Transverse colon (tissue), 4 donors: ENCODE data around the gene NRN1L. TPM values are rescaled to one million over a fixed set of nuclear protein-coding genes. Genes with fewer than 3 reads are reported as not detected.
A peak's percentile ranks its signal among the peaks of the same experiment; 100 is the strongest.
"Not testable (repeated sequence)": the region's sequence is repeated elsewhere in the genome, so short reads cannot be mapped to it uniquely, and the experiment has no call there.

Experiments used
- DNase-seq: peaks from one replicate; pipeline ENCODE4 v3.0.0-alpha.2; 2019
- H3K27ac ChIP-seq, 4 donors: fragments of 200-600 bp; sonication (generic); 2 replicates each; pipeline ENCODE4 v1.5.1; 2016 to 2018; ENCODE audit warnings: inconsistent platforms in 4 of 4
- H3K27me3 ChIP-seq: fragments of 200-600 bp; sonication (generic); 2 replicates; pipeline ENCODE4 v1.5.1; 2017; ENCODE audit warnings: inconsistent platforms
- H3K36me3 ChIP-seq, 4 donors: fragments of 200-600 bp; sonication (generic); 2 replicates each; pipeline ENCODE4 v1.5.1; 2017 to 2019; ENCODE audit warnings: inconsistent platforms in 4 of 4
- H3K4me1 ChIP-seq, 4 donors: fragments of 200-600 bp; sonication (generic); 2 replicates each; pipeline ENCODE4 v1.5.1; 2017 to 2020; ENCODE audit warnings: inconsistent platforms in 4 of 4
- H3K4me3 ChIP-seq, 4 donors: fragments of 200-600 bp; sonication (generic); 1 replicate in 1 of 4; 2 replicates in 3 of 4; pipeline versions ENCODE4 v1.5.1 to v1.6.1; 2017 to 2019; ENCODE audit warnings: inconsistent platforms in 4 of 4
- H3K9me3 ChIP-seq, 2 donors: fragments of 200-600 bp; sonication (generic); 2 replicates each; pipeline ENCODE4 v1.5.1; 2017 to 2019; ENCODE audit warnings: inconsistent platforms in 2 of 2
- CTCF ChIP-seq, 5 experiments: fragments of 200-600 bp in 3 of 5; fragments of 450-650 bp in 2 of 5; sonication (generic) in 3 of 5; IDR thresholded peaks; 1 replicate in 2 of 5; 2 replicates in 3 of 5; pipeline ENCODE4 v1.5.1; 2016 to 2017; ENCODE audit warnings: antibody characterized with exemption in 5 of 5, inconsistent platforms in 3 of 5, mild to moderate bottlenecking in 2 of 5, moderate library complexity in 1 of 5
- EP300 ChIP-seq: sonication (generic); formaldehyde crosslinking; IDR thresholded peaks from one replicate; pipeline ENCODE4 v1.6.1; 2017; ENCODE audit warnings: antibody characterized with exemption, low read depth
- POLR2A ChIP-seq: fragments of 450-650 bp; IDR thresholded peaks from one replicate; pipeline ENCODE4 v1.6.1; 2016; ENCODE audit warnings: antibody characterized with exemption, mild to moderate bottlenecking, moderate library complexity
- POLR2AphosphoS5 ChIP-seq, 3 donors: sonication (generic); formaldehyde crosslinking; IDR thresholded peaks; one replicate each; pipeline ENCODE4 v1.6.1; 2016; ENCODE audit warnings: antibody characterized with exemption in 3 of 3
- WGBS, 2 donors: methylation state at CpG; one replicate each; pipeline ENCODE4 v1.1.5; 2018; ENCODE audit warnings: low coverage in 1 of 2; 5-methylcytosine and 5-hydroxymethylcytosine counted together
- in situ Hi-C, 4 donors: fragments of 200-750 bp; cut with MboI; loops; one replicate each; pipeline versions ENCODE4 v1.15.0 to v1.15.1; 2017; ENCODE audit warnings: low sequenced_read_pairs in 3 of 4, low pct_ligation_motif_present in 1 of 4, low pct_unique_long_range_greater_than_20kb in 1 of 4
- intact Hi-C: fragments of 100-400 bp; cut with DNase I; formaldehyde crosslinking; loops from one replicate; pipeline ENCODE4 v1.15.1; 2023; ENCODE audit warnings: low total_unique reads
- total RNA-seq, 4 donors: library from RNA; depleted of rRNA; stranded (reverse); fragments of >200 nt; gene quantifications; one replicate each; pipeline ENCODE4 v1.1.0, GENCODE V29; 2016

NRN1L gene
- total RNA-seq, 4 donors from 2014 or later = 2.5 TPM; not detected in 3

- H3K36me3 ChIP-seq = peaks cover 0 to 5% (median 0%) of the 10 kb centered on the region in 4 donors
Observed at GRCh38 chr16:67861877-67862276, 22.8 kb upstream of the NRN1L start.

GRCh38 chr16:67862623-67863583 is 21.8 kb upstream of the NRN1L start:
- Histone ChIP-seq H3K4me3 (no peak overlapping the region), H3K27ac (peak overlapping the region; percentile 22 to 62 (median 36)), H3K27me3 (no peaks in the 10 kb centered on the region), H3K36me3 (peaks cover 0 to 15% (median 0%) of the 10 kb centered on the region in 4 donors), H3K4me1 (peaks cover 0 to 38% (median 16%) of the 10 kb centered on the region in 4 donors), H3K9me3 (no peaks in the 10 kb centered on the region)
- TF ChIP-seq POLR2AphosphoS5 (IDR thresholded peaks at IDR 0.05) (no peak), CTCF (IDR thresholded peaks at IDR 0.05) (no peak), EP300 (no peak), POLR2A (no peak)
- WGBS, 2 donors = 87 to 95% methylated on average over 4 to 11 of the region's 11 CpGs
- intact Hi-C loops = no loop called here
- no peak for DNase-seq
- in situ Hi-C loops = no loop called here

More at GRCh38 chr16:67861877-67862276, 22.8 kb upstream of the NRN1L start:
- Histone ChIP-seq H3K4me1 (peaks cover 8 to 48% (median 26%) of the 10 kb centered on the region in 4 donors), H3K27me3 (no peaks in the 10 kb centered on the region), H3K27ac (no peak overlapping the region), H3K4me3 (no peak overlapping the region), H3K9me3 (no peaks in the 10 kb centered on the region)
- TF ChIP-seq POLR2AphosphoS5 (IDR thresholded peaks at IDR 0.05) (no peak), POLR2A (no peak), CTCF (IDR thresholded peaks at IDR 0.05) (no peak), EP300 (no peak)
- DNase-seq = no peak
- 89% methylated on average over 6 of the region's 6 CpGs; no CpG with 5 or more reads in 1 of the 2 donors for WGBS, 2 donors
- intact Hi-C loops = no loop called here
- in situ Hi-C loops = no loop called here

GRCh38 chr16:67864044-67864443 is 20.6 kb upstream of the NRN1L start:
- H3K4me3 ChIP-seq, H3K9me3 ChIP-seq, DNase-seq, H3K27me3 ChIP-seq, intact Hi-C loops, in situ Hi-C loops: not testable (repeated sequence)
- peaks cover 0 to 26% (median 5%) of the 10 kb centered on the region in 4 donors for H3K4me1 ChIP-seq
- H3K36me3 ChIP-seq = peaks cover 0 to 15% (median 4%) of the 10 kb centered on the region in 4 donors
- peak overlapping the region in 3 of 4 donors; percentile 19 to 62 (median 34) for H3K27ac ChIP-seq
- 90 to 94% methylated on average over 2 to 6 of the region's 6 CpGs for WGBS, 2 donors

- 85 to 86% methylated on average over 1 to 2 of the region's 2 CpGs for WGBS, 2 donors
Observed at GRCh38 chr16:67864594-67864993, 20.1 kb upstream of the NRN1L start.

More at GRCh38 chr16:67864594-67864993, 20.1 kb upstream of the NRN1L start:
- Histone ChIP-seq H3K36me3 (peaks cover 0 to 15% (median 4%) of the 10 kb centered on the region in 4 donors), H3K4me3 (no peak overlapping the region), H3K9me3 (no peaks in the 10 kb centered on the region), H3K4me1 (peaks cover 0 to 23% (median 5%) of the 10 kb centered on the region in 4 donors), H3K27me3 (no peaks in the 10 kb centered on the region), H3K27ac (no peak overlapping the region)
- intact Hi-C loops (no loop called here), in situ Hi-C loops (no loop called here)
- DNase-seq = no peak
- TF ChIP-seq POLR2A (no peak), POLR2AphosphoS5 (IDR thresholded peaks at IDR 0.05) (no peak), CTCF (IDR thresholded peaks at IDR 0.05) (no peak), EP300 (no peak)
